Esophagus squamous epithelium (tissue), 5 donors: Measurements from ENCODE around the gene GPC5. TPM values are rescaled to one million over a fixed set of nuclear protein-coding genes. Genes with fewer than 3 reads are reported as not detected.

Source experiments
- DNase-seq: peaks from one replicate; lab custom pipeline; 2025; lab: John Stamatoyannopoulos, UW
- H3K27ac ChIP-seq, 4 donors: fragments of 200-600 bp; sonication (generic); one replicate each; pipeline ENCODE4 v1.5.1; 2016 to 2019; ENCODE audit warnings: mild to moderate bottlenecking in 1 of 4
- H3K27me3 ChIP-seq, 4 donors: fragments of 200-600 bp; sonication (generic); 1 replicate in 3 of 4; 2 replicates in 1 of 4; pipeline versions ENCODE4 v1.5.1 to v1.6.0; 2017 to 2021; ENCODE audit warnings: antibody characterized with exemption in 1 of 4
- H3K36me3 ChIP-seq, 3 donors: fragments of 200-600 bp; sonication (generic); one replicate each; pipeline ENCODE4 v1.5.1; 2016 to 2019
- H3K4me1 ChIP-seq, 3 donors: fragments of 200-600 bp; sonication (generic); one replicate each; pipeline ENCODE4 v1.5.1; 2017 to 2019
- H3K4me3 ChIP-seq, 4 donors: fragments of 200-600 bp; sonication (generic); 1 replicate in 3 of 4; 2 replicates in 1 of 4; pipeline ENCODE4 v1.5.1; 2016 to 2019; ENCODE audit warnings: mild to moderate bottlenecking in 2 of 4, moderate library complexity in 1 of 4
- H3K9me3 ChIP-seq, 3 donors: fragments of 200-600 bp; sonication (generic); one replicate each; pipeline ENCODE4 v1.5.1; 2016 to 2019
- POLR2A ChIP-seq, 4 donors: fragments of 450-650 bp; IDR thresholded peaks; one replicate each; pipeline ENCODE4 v1.6.1; 2017; ENCODE audit warnings: antibody characterized with exemption in 4 of 4, mild to moderate bottlenecking in 4 of 4, moderate library complexity in 3 of 4
- WGBS, 2 donors: methylation state at CpG; one replicate each; pipeline ENCODE4 v1.1.5; 2018; 5-methylcytosine and 5-hydroxymethylcytosine counted together
- intact Hi-C: fragments of 100-400 bp; cut with DNase I; formaldehyde crosslinking; loops from one replicate; pipeline ENCODE4 v1.15.0; 2022
- total RNA-seq, 4 donors: library from RNA; depleted of rRNA; stranded (reverse); fragments of >200 nt; gene quantifications; one replicate each; pipeline ENCODE4 v1.1.0, GENCODE V29; 2016
- TF ChIP-seq, protein P1 (sequence below), 6 experiments: fragments of 450-650 bp in 4 of 6; fragments of 200-600 bp in 2 of 6; sonication (generic) in 2 of 6; IDR thresholded peaks; one replicate each; pipeline ENCODE4 v1.5.1; 2016 to 2019; ENCODE audit warnings: antibody characterized with exemption in 6 of 6, mild to moderate bottlenecking in 4 of 6, moderate library complexity in 4 of 6
- donor health status: DM: yes; HTN: yes; CAD: no.

Gene GPC5
- total RNA-seq, 4 donors from 2014 or later: not detected

DNA sequence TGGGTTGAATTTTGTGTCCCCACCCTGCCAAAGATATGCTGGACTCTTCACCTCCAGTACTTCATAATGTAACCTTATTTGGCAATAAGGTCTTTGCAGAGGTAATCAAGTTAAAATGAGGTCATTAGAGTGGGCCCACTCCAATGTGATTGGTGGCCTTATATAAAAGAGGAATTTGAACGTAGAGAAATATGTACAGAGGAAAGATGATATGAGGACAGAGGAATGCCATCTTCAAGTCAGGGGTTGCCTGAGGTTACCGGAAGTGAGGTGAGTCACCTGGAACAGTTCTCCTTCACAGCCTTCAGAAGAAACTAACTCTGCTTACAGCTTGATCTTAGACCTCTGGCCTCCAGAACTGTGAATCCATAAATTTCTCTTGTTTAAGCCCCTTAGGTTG is 69.9 kb downstream of the GPC5 start:
- Histone ChIP-seq H3K36me3 (no peaks in the 10 kb centered on the region), H3K4me1 (no peaks in the 10 kb centered on the region), H3K27ac (no peak overlapping the region), H3K9me3 (no peaks in the 10 kb centered on the region), H3K4me3 (no peak overlapping the region), H3K27me3 (no peaks in the 10 kb centered on the region)
- intact Hi-C loops: no loop called here
- DNase-seq: no peak
- TF ChIP-seq, protein P1, sequence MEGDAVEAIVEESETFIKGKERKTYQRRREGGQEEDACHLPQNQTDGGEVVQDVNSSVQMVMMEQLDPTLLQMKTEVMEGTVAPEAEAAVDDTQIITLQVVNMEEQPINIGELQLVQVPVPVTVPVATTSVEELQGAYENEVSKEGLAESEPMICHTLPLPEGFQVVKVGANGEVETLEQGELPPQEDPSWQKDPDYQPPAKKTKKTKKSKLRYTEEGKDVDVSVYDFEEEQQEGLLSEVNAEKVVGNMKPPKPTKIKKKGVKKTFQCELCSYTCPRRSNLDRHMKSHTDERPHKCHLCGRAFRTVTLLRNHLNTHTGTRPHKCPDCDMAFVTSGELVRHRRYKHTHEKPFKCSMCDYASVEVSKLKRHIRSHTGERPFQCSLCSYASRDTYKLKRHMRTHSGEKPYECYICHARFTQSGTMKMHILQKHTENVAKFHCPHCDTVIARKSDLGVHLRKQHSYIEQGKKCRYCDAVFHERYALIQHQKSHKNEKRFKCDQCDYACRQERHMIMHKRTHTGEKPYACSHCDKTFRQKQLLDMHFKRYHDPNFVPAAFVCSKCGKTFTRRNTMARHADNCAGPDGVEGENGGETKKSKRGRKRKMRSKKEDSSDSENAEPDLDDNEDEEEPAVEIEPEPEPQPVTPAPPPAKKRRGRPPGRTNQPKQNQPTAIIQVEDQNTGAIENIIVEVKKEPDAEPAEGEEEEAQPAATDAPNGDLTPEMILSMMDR (IDR thresholded peaks at IDR 0.05): no peak
- no peak for TF ChIP-seq POLR2A (IDR thresholded peaks at IDR 0.05)
- WGBS, 2 donors: 42 to 68% methylated on average over 2 of the region's 2 CpGs

DNA sequence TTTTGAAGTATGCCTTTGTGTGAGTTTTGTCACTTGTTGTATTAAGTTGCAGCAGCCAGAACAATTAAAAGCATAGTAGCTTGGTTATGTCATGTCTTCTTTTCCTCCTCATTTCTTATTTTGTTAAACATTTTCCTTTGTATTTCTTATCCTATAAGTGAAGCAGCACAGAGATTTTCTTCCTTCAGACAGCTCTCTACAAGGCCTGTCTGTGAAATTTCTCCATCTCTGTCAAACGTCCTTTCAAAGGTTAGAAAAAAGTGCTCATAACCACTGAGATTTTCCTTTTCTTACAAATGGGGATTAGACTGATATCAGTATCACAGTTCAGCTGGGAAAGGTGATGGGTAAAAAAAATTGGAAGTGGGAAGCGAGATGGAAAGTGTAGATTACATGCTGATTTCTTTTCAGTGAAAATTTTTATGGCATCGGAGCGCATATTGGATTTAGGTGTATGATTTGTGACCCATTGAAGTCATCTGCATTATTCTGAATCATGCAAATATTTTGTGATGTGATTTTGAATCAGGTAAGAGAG is 71.7 kb downstream of the GPC5 start:
- intact Hi-C loops: no loop called here
- Histone ChIP-seq H3K27ac (no peak overlapping the region), H3K36me3 (no peaks in the 10 kb centered on the region), H3K4me1 (no peaks in the 10 kb centered on the region), H3K27me3 (no peaks in the 10 kb centered on the region), H3K4me3 (no peak overlapping the region), H3K9me3 (no peaks in the 10 kb centered on the region)
- 62 to 63% methylated on average over 4 of the region's 4 CpGs for WGBS, 2 donors
- TF ChIP-seq POLR2A (IDR thresholded peaks at IDR 0.05): no peak
- TF ChIP-seq, protein P1 (IDR thresholded peaks at IDR 0.05): no peak
- no peak for DNase-seq

DNA sequence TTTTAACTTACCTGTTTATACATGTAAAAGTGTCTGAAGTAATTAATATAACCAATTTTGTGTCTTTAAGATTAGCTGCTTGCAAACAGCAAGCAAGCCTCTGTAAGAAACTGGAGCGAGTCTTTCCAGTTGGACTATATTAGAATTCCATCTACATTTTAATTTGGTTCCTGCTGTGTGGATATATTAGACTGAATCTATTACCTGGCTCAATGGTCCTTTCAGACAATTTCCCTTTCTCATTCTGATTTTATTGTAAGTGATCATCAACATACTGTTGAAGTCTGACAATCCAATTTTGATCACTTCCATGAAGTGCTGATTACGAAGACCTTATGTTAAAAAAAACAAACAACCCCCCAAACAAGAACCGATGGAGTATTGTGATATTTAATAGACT is 72.3 kb downstream of the GPC5 start:
- intact Hi-C loops: no loop called here
- WGBS, 2 donors: 70 to 71% methylated on average over 3 of the region's 3 CpGs

DNA sequence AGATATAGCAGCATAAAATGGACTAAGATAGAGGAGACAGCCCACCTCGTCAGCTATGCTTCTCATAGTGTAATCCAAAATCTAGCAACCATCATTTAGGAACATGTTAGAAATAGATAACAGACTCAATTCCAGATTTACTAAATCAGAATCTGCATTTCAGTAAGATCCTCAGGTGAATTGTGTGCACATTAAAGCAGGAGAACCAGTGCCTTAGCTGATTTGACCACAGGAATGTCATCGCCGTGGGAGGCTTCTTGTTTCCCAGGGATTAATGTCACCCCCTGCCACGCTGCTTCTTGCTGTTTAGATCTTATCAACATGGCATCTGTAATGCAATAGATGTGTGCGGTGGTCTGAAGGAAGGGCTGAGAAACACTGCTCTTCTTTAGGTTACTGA is 84.0 kb downstream of the GPC5 start:
- Histone ChIP-seq H3K9me3 (no peaks in the 10 kb centered on the region), H3K4me3 (no peak overlapping the region), H3K4me1 (no peaks in the 10 kb centered on the region), H3K27ac (no peak overlapping the region), H3K36me3 (no peaks in the 10 kb centered on the region), H3K27me3 (no peaks in the 10 kb centered on the region)
- intact Hi-C loops: no loop called here
- no peak for DNase-seq
- TF ChIP-seq POLR2A (IDR thresholded peaks at IDR 0.05): no peak
- TF ChIP-seq, protein P1 (IDR thresholded peaks at IDR 0.05): no peak
- 59 to 66% methylated on average over 5 of the region's 5 CpGs for WGBS, 2 donors

More for the DNA sequence above, 72.3 kb downstream of the GPC5 start:
- H3K4me1 ChIP-seq: no peaks in the 10 kb centered on the region
- H3K27ac ChIP-seq: no peak overlapping the region
- H3K4me3 ChIP-seq: no peak overlapping the region
- no peaks in the 10 kb centered on the region for H3K9me3 ChIP-seq
- DNase-seq: no peak
- H3K36me3 ChIP-seq: no peaks in the 10 kb centered on the region
- TF ChIP-seq POLR2A (IDR thresholded peaks at IDR 0.05): no peak
- TF ChIP-seq, protein P1 (IDR thresholded peaks at IDR 0.05): no peak
- no peaks in the 10 kb centered on the region for H3K27me3 ChIP-seq

DNA sequence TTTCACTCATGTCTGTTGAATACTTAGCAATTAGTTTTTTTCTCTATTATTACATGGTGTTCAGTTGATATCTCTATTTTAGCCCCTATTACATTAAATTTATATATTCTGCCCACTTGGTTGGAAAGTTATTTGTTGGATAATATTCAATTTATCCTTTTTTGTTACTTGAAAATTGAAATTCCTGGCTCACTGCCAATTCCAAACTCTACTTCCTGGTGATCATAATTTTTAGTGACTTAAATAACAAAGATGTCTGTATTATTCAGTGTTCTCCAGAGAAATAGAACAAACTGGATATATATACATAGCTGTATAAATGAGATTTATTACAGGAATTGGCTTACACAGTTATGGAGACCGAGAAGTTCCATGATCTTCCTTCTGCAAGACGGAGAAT is 93.6 kb downstream of the GPC5 start:
- Histone ChIP-seq H3K4me1 (no peaks in the 10 kb centered on the region), H3K9me3 (no peaks in the 10 kb centered on the region), H3K27ac (no peak overlapping the region), H3K36me3 (no peaks in the 10 kb centered on the region), H3K4me3 (no peak overlapping the region), H3K27me3 (no peaks in the 10 kb centered on the region)
- intact Hi-C loops: no loop called here
- WGBS, 2 donors: 66 to 71% methylated on average over 2 of the region's 2 CpGs
- no peak for DNase-seq
- TF ChIP-seq, protein P1 (IDR thresholded peaks at IDR 0.05): no peak
